ENCODE measurements around the gene CCDC159.
"Not testable (repeated sequence)": the region's sequence is repeated elsewhere in the genome, so short reads cannot be mapped to it uniquely, and the experiment has no call there.

CCDC159 gene

GRCh38 chr19:11304936-11305335, 41.4 kb upstream of the CCDC159 start:
- no peaks in the 10 kb centered on the region for H4K20me1 ChIP-seq (ENCODE audit: insufficient read depth, low read length, poor library complexity, severe bottlenecking)
- H3K9me3 ChIP-seq (ENCODE audit: insufficient read depth, low read depth, low read length), result no peaks in the 10 kb centered on the region
- no peaks in the 10 kb centered on the region for H3K36me3 ChIP-seq (ENCODE audit: insufficient read depth, low read length)
- H3K4me2 ChIP-seq (ENCODE audit: low read depth, low read length, poor library complexity, severe bottlenecking), result no peak overlapping the region
- no peaks in the 10 kb centered on the region for H3K79me2 ChIP-seq (ENCODE audit: insufficient read depth, low read length)
- no peak overlapping the region for H3K4me3 ChIP-seq (ENCODE audit: low read length, poor library complexity, severe bottlenecking)
- no peak overlapping the region for H3K9ac ChIP-seq (ENCODE audit: low read depth, low read length, poor library complexity, severe bottlenecking)
- no peaks in the 10 kb centered on the region for H3K9me2 ChIP-seq (replicated peaks; ENCODE audit: low read depth, low read length)
- H3K4me1 ChIP-seq (ENCODE audit: insufficient read depth, low read length, poor library complexity, severe bottlenecking), result peaks cover 8% of the 10 kb centered on the region
- H2AFZ ChIP-seq (ENCODE audit: low read length), result no peak overlapping the region
- H3F3A ChIP-seq (ENCODE audit: low read depth), result no peaks in the 10 kb centered on the region
- H3K27me3 ChIP-seq (ENCODE audit: insufficient read depth, low read length, poor library complexity, severe bottlenecking), result no peaks in the 10 kb centered on the region
- TF ChIP-seq EZH2phosphoT487 (IDR thresholded peaks at IDR 0.05; ENCODE audit: borderline replicate concordance) (no peak), CTCF (conservative IDR thresholded peaks at IDR 0.05; ENCODE audit: low read length) (no peak)

DNA sequence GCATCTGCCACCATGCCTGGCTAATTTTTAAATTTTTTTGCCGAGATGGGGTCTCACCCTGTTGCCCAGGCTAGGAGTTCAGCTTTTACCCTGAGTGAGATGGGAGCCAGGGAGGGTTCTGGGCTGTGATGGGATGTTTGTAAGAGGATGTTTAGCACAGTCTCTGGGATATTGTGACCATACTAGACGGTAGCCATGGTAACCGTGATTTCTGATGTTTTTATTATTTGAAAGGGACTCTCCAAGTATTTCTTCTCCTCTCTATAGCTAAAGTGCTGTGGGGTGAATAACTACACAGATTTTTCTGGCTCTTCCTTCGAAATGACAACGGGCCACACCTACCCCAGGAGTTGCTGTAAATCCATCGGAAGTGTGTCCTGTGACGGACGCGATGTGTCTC, 40.0 kb upstream of the CCDC159 start:
- no peaks in the 10 kb centered on the region for H3K36me3 ChIP-seq (ENCODE audit: insufficient read depth, low read length)
- H3K9ac ChIP-seq (ENCODE audit: low read depth, low read length, poor library complexity, severe bottlenecking), result no peak overlapping the region
- H3K9me2 ChIP-seq (replicated peaks; ENCODE audit: low read depth, low read length), result no peaks in the 10 kb centered on the region
- H3K4me1 ChIP-seq (ENCODE audit: insufficient read depth, low read length, poor library complexity, severe bottlenecking), result no peaks in the 10 kb centered on the region
- no peak overlapping the region for H3K4me3 ChIP-seq (ENCODE audit: low read length, poor library complexity, severe bottlenecking)
- H4K20me1 ChIP-seq (ENCODE audit: insufficient read depth, low read length, poor library complexity, severe bottlenecking), result no peaks in the 10 kb centered on the region
- H2AFZ ChIP-seq (ENCODE audit: low read length), result no peak overlapping the region
- no peak overlapping the region for H3K4me2 ChIP-seq (ENCODE audit: low read depth, low read length, poor library complexity, severe bottlenecking)
- H3K9me3 ChIP-seq (ENCODE audit: insufficient read depth, low read depth, low read length), result no peaks in the 10 kb centered on the region
- H3K79me2 ChIP-seq (ENCODE audit: insufficient read depth, low read length), result no peaks in the 10 kb centered on the region
- H3K27me3 ChIP-seq (ENCODE audit: insufficient read depth, low read length, poor library complexity, severe bottlenecking), result no peaks in the 10 kb centered on the region
- TF ChIP-seq CTCF (conservative IDR thresholded peaks at IDR 0.05; ENCODE audit: low read length) (no peak), EZH2phosphoT487 (IDR thresholded peaks at IDR 0.05; ENCODE audit: borderline replicate concordance) (no peak)
- H3F3A ChIP-seq (ENCODE audit: low read depth), result no peaks in the 10 kb centered on the region

GRCh38 chr19:11320278-11320995, 25.9 kb upstream of the CCDC159 start:
- not testable (repeated sequence) for H2AFZ ChIP-seq (ENCODE audit: low read length); H4K20me1 ChIP-seq (ENCODE audit: insufficient read depth, low read length, poor library complexity, severe bottlenecking); H3F3A ChIP-seq (ENCODE audit: low read depth); H3K27me3 ChIP-seq (ENCODE audit: insufficient read depth, low read length, poor library complexity, severe bottlenecking); H3K36me3 ChIP-seq (ENCODE audit: insufficient read depth, low read length); H3K9ac ChIP-seq (ENCODE audit: low read depth, low read length, poor library complexity, severe bottlenecking); H3K9me3 ChIP-seq (ENCODE audit: insufficient read depth, low read depth, low read length); H3K4me2 ChIP-seq (ENCODE audit: low read depth, low read length, poor library complexity, severe bottlenecking); H3K9me2 ChIP-seq (replicated peaks; ENCODE audit: low read depth, low read length); H3K4me3 ChIP-seq (ENCODE audit: low read length, poor library complexity, severe bottlenecking); H3K79me2 ChIP-seq (ENCODE audit: insufficient read depth, low read length)
- peaks cover 44% of the 10 kb centered on the region for H3K4me1 ChIP-seq (ENCODE audit: insufficient read depth, low read length, poor library complexity, severe bottlenecking)
